Measurements from ENCODE around the gene GPLD1.

GRCh38 chr6:24469811-24470210, 19.6 kb downstream of the GPLD1 start:
- TF ChIP-seq CREB5 (CRISPR knock-in tag; IDR thresholded peaks at IDR 0.05; ENCODE audit: low read depth) (no peak), ZFP3 (CRISPR knock-in tag; IDR thresholded peaks at IDR 0.05) (no peak), ZC3H10 (CRISPR knock-in tag; IDR thresholded peaks at IDR 0.05) (no peak), RARB (CRISPR knock-in tag; IDR thresholded peaks at IDR 0.05) (no peak)
